A549 (cell line): ENCODE data around the gene CBX4. TPM values are rescaled to one million over a fixed set of nuclear protein-coding genes. Genes with fewer than 3 reads are reported as not detected.

Source experiments
- ATAC-seq, 2 experiments: fragments of 200-7000 bp in 1 of 2; fragments of >200 bp in 1 of 2; cut with Nextera tagmentation in 1 of 2; cut with Tn5 transposase in 1 of 2; 3 replicates each; pipeline versions ENCODE4 v1.8.0 to v1.9.1; 2018 to 2020; ENCODE audit warnings: mild to moderate bottlenecking in 1 of 2, moderate library complexity in 1 of 2
- CTCF ChIA-PET: fragments of 300-600 bp; sonication (Branson Sonifier 250); formaldehyde crosslinking; extraction: SDS; loops from one replicate; lab custom pipeline; 2021; ENCODE audit warnings: antibody characterized with exemption, inconsistent platforms; lab: Yijun Ruan, JAX
- POLR2A ChIA-PET: fragments of 350-600 bp; formaldehyde crosslinking; extraction: SDS; loops from one replicate; lab custom pipeline; 2021; ENCODE audit warnings: antibody characterized with exemption, inconsistent platforms; lab: Yijun Ruan, JAX
- DNase-seq, 2 experiments: peaks; one replicate each; pipeline versions ENCODE4 v3.0.0 to v3.0.0-alpha.2; 2011 to 2016; ENCODE audit warnings: low read depth in 1 of 2, low spot score in 1 of 2
- FAIRE-seq: peaks from 2 replicates; lab custom pipeline; 2011; peaks lifted over from hg19 to GRCh38; lab: Jason Lieb, UNC
- H3K27ac ChIP-seq, 2 experiments: fragments of >200 bp; sonication (Bioruptor Twin); formaldehyde crosslinking; 3 replicates each; pipeline ENCODE4 v1.5.1; 2016 to 2017
- H3K4me1 ChIP-seq: fragments of >200 bp; sonication (Bioruptor Twin); formaldehyde crosslinking; 3 replicates; pipeline ENCODE4 v1.6.1; 2016
- H3K4me2 ChIP-seq: fragments of >200 bp; sonication (Bioruptor Twin); formaldehyde crosslinking; 3 replicates; pipeline ENCODE4 v1.6.1; 2016
- H3K4me3 ChIP-seq: fragments of >200 bp; sonication (Bioruptor Twin); formaldehyde crosslinking; 3 replicates; pipeline ENCODE4 v1.5.1; 2016
- H3K9me3 ChIP-seq: fragments of >200 bp; sonication (Bioruptor Twin); formaldehyde crosslinking; 3 replicates; pipeline ENCODE4 v1.6.1; 2016
- ATOH8 ChIP-seq: fragments of 250-450 bp; sonication (Bioruptor Pico); IDR thresholded peaks from 2 replicates; pipeline ENCODE4 v1.5.0; 2020; ENCODE audit warnings: low read depth, mild to moderate bottlenecking, moderate library complexity
- CBX8 ChIP-seq: fragments of 200-600 bp; sonication (generic); IDR thresholded peaks from 2 replicates; pipeline ENCODE4 v1.6.1; 2016
- CEBPB ChIP-seq, 2 experiments: fragments of >200 bp in 1 of 2; sonication (Bioruptor Twin) in 1 of 2; formaldehyde crosslinking in 1 of 2; IDR thresholded peaks; 2 replicates each; pipeline ENCODE4 v1.6.1; 2012 to 2016
- FOSB ChIP-seq: fragments of 250-450 bp; sonication (Bioruptor Pico); IDR thresholded peaks from 2 replicates; pipeline ENCODE4 v1.5.0; 2020; ENCODE audit warnings: mild to moderate bottlenecking, moderate library complexity
- GATA3 ChIP-seq: IDR thresholded peaks from 2 replicates; pipeline ENCODE4 v1.6.1; 2012; ENCODE audit warnings: borderline replicate concordance
- HOXA7 ChIP-seq: fragments of 250-450 bp; sonication (Bioruptor Pico); IDR thresholded peaks from 2 replicates; pipeline ENCODE4 v1.5.0; 2020; ENCODE audit warnings: mild to moderate bottlenecking, moderate library complexity
- HOXB5 ChIP-seq: fragments of 250-450 bp; sonication (Bioruptor Pico); IDR thresholded peaks from 2 replicates; pipeline ENCODE4 v1.5.0; 2020; ENCODE audit warnings: mild to moderate bottlenecking, moderate library complexity
- KDM5A ChIP-seq: fragments of 200-600 bp; sonication (generic); IDR thresholded peaks from 2 replicates; pipeline ENCODE4 v1.6.1; 2016; ENCODE audit warnings: antibody characterized with exemption, mild to moderate bottlenecking
- MAX ChIP-seq: IDR thresholded peaks from 2 replicates; pipeline ENCODE4 v1.6.1; 2012
- NFE2L2 ChIP-seq: fragments of 150-350 bp; conservative IDR thresholded peaks from 2 replicates; pipeline ENCODE4 v1.6.1; 2014; ENCODE audit warnings: low read length
- NPAS2 ChIP-seq: fragments of 250-450 bp; sonication (Bioruptor Pico); IDR thresholded peaks from 2 replicates; pipeline ENCODE4 v1.8.0; 2022; ENCODE audit warnings: mild to moderate bottlenecking, moderate library complexity, borderline replicate concordance
- POLR2AphosphoS2 ChIP-seq: conservative IDR thresholded peaks from 2 replicates; pipeline ENCODE4 v1.6.1; 2012; ENCODE audit warnings: low read length, improper control_type of control experiment, inconsistent platforms
- RAD21 ChIP-seq, 2 experiments: fragments of >200 bp in 1 of 2; sonication (Bioruptor Twin) in 1 of 2; formaldehyde crosslinking in 1 of 2; IDR thresholded peaks in 1 of 2; conservative IDR thresholded peaks in 1 of 2; 2 replicates in 1 of 2; 3 replicates in 1 of 2; pipeline ENCODE4 v1.6.1; 2012 to 2018; ENCODE audit warnings: inconsistent platforms in 1 of 2
- RFX5 ChIP-seq: fragments of 450-650 bp; IDR thresholded peaks from 2 replicates; pipeline ENCODE4 v1.7.1; 2014; ENCODE audit warnings: antibody characterized with exemption, mild to moderate bottlenecking, moderate library complexity
- SMC3 ChIP-seq: fragments of >200 bp; sonication (Bioruptor Twin); formaldehyde crosslinking; IDR thresholded peaks from 3 replicates; pipeline ENCODE4 v1.6.1; 2018; ENCODE audit warnings: inconsistent platforms
- TFCP2L1 ChIP-seq: fragments of 250-450 bp; sonication (Bioruptor Pico); IDR thresholded peaks from 2 replicates; pipeline ENCODE4 v1.5.0; 2021; ENCODE audit warnings: mild to moderate bottlenecking
- TP53 ChIP-seq: fragments of 250-450 bp; sonication (Bioruptor Pico); IDR thresholded peaks from 2 replicates; pipeline ENCODE4 v1.5.0; 2021; ENCODE audit warnings: mild to moderate bottlenecking, moderate library complexity
- ZFP36 ChIP-seq: fragments of 450-650 bp; IDR thresholded peaks from 2 replicates; pipeline ENCODE4 v1.6.1; 2014; ENCODE audit warnings: borderline replicate concordance; ENCODE audit not compliant: partially characterized antibody
- WGBS: methylation state at CpG from one replicate; pipeline ENCODE4 v1.1.6; 2017; ENCODE audit errors: missing lambda C conversion rate; 5-methylcytosine and 5-hydroxymethylcytosine counted together
- polyA plus RNA-seq, 4 experiments: library from polyadenylated mRNA; depleted of rRNA in 3 of 4; stranded (reverse); fragments of >200 nt; fragmentation: RNase III in 1 of 4; extraction: RNeasy Plus Mini Kit Qiagen cat#74134 plus additional on column Dnase treatment in 1 of 4; gene quantifications; 2 replicates in 3 of 4; 3 replicates in 1 of 4; pipeline ENCODE4 v1.2.3, GENCODE V29; 2011 to 2017
- TF ChIP-seq, protein P1 (sequence below): IDR thresholded peaks from 2 replicates; pipeline ENCODE4 v1.6.1; 2012; ENCODE audit warnings: low read depth, borderline replicate concordance
- TF ChIP-seq, protein P2 (sequence below): fragments of >200 bp; sonication (Bioruptor Twin); formaldehyde crosslinking; IDR thresholded peaks from 3 replicates; pipeline ENCODE4 v1.5.1; 2016

The CBX4 gene
- polyA plus RNA-seq, 2 of the 4 experiments (the other 2 are of a cell fraction) = 31.0 to 34.1 TPM

DNA sequence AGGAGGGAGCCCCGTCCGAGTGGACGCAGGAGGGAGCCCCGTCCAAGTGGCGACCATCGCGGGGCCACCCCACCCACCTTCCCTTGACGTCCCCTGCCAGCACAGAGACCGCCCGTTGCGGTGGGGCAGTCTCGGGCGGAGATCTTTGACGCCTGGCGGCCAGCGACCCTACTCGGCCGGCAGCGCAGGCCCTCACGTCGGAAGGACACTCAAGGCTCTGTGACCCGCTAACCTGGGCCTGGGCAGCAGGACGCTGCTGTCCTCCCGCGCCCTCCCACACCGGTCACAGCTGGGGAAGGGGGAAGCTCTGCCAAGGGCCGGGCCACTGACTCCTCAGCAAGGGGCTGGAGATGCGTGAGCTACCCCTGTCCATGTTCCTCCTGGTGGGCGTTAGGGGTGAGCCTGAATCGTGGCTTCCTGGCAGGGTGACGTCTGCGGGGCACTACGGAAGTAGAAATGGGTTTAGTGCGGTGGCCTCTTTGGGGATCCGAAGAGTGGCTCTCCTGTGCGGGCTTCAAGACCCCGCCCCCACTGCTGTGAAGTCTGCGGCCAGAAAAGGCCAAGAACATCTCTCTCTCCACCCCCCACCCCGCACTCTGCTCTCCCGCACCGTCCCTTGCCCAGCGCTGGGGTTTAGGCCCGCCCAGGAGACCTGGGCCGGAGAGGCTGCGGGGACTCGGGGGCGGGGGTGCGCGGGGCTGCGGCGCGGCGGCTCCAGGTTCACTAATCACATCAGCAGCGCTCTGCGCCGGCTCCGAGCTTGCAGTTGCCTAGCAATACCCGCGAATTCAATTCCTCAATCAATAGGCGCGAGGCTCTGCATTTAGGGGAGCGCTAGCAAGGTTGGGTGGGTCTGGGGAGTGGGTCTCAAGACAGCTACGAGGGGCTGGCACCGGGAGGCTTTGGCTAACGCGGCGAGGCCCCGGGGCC is 48.2 kb downstream of the CBX4 start (continued):
- TF ChIP-seq, protein P1, sequence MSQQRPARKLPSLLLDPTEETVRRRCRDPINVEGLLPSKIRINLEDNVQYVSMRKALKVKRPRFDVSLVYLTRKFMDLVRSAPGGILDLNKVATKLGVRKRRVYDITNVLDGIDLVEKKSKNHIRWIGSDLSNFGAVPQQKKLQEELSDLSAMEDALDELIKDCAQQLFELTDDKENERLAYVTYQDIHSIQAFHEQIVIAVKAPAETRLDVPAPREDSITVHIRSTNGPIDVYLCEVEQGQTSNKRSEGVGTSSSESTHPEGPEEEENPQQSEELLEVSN = no peak
- TF ChIP-seq ATOH8 (CRISPR knock-in tag) (no peak), TFCP2L1 (CRISPR knock-in tag) (no peak)

- 43% methylated on average over 65 of the region's 74 CpGs for WGBS
- FAIRE-seq = no peak
- no peaks in the 10 kb centered on the region for H3K9me3 ChIP-seq
- no peak overlapping the region for H3K4me3 ChIP-seq
- CTCF ChIA-PET = interaction anchor here (0.6 to 39.8 kb wide), 51 partner anchors 9 to 353 kb away, joined by 3 to 1281 read pairs (median 6); partner anchors contain the start of gene CBX4
- H3K27ac ChIP-seq = peak overlapping the region; percentile 63 to 73; a peak in 5 of 6 replicates
- peak overlapping the region; percentile 90 for H3K4me2 ChIP-seq
- peak; percentile 19 to 65; a peak in 3 of 6 replicates for ATAC-seq
- TF ChIP-seq, protein P1 = peak; percentile 75
- TF ChIP-seq, protein P2, sequence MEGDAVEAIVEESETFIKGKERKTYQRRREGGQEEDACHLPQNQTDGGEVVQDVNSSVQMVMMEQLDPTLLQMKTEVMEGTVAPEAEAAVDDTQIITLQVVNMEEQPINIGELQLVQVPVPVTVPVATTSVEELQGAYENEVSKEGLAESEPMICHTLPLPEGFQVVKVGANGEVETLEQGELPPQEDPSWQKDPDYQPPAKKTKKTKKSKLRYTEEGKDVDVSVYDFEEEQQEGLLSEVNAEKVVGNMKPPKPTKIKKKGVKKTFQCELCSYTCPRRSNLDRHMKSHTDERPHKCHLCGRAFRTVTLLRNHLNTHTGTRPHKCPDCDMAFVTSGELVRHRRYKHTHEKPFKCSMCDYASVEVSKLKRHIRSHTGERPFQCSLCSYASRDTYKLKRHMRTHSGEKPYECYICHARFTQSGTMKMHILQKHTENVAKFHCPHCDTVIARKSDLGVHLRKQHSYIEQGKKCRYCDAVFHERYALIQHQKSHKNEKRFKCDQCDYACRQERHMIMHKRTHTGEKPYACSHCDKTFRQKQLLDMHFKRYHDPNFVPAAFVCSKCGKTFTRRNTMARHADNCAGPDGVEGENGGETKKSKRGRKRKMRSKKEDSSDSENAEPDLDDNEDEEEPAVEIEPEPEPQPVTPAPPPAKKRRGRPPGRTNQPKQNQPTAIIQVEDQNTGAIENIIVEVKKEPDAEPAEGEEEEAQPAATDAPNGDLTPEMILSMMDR = peak; percentile 98
- TF ChIP-seq KDM5A = peak; percentile 44; the same call in 1 of the 2 replicates
- peak; percentile 93 for TF ChIP-seq SMC3
- TF ChIP-seq TP53 (CRISPR knock-in tag) = no peak
- peak; percentile 64 for TF ChIP-seq MAX
- TF ChIP-seq CBX8 = no peak
- TF ChIP-seq RAD21 (conservative IDR thresholded peaks at IDR 0.05 in 1 of 2, IDR thresholded peaks at IDR 0.05 in 1 of 2) = peak; percentile 85 to 96
- no peak for TF ChIP-seq POLR2AphosphoS2
- POLR2A ChIA-PET = interaction anchor here (1.2 to 1.5 kb wide), 3 partner anchors 21 to 49 kb away, joined by 3 to 7 read pairs (median 3); partner anchors contain the start of gene CBX4
- peak; percentile 58 to 95 for DNase-seq
- peaks cover 26% of the 10 kb centered on the region for H3K4me1 ChIP-seq
Measured at GRCh38 chr17:79789943-79790804, 49.1 kb downstream of the CBX4 start.

DNA sequence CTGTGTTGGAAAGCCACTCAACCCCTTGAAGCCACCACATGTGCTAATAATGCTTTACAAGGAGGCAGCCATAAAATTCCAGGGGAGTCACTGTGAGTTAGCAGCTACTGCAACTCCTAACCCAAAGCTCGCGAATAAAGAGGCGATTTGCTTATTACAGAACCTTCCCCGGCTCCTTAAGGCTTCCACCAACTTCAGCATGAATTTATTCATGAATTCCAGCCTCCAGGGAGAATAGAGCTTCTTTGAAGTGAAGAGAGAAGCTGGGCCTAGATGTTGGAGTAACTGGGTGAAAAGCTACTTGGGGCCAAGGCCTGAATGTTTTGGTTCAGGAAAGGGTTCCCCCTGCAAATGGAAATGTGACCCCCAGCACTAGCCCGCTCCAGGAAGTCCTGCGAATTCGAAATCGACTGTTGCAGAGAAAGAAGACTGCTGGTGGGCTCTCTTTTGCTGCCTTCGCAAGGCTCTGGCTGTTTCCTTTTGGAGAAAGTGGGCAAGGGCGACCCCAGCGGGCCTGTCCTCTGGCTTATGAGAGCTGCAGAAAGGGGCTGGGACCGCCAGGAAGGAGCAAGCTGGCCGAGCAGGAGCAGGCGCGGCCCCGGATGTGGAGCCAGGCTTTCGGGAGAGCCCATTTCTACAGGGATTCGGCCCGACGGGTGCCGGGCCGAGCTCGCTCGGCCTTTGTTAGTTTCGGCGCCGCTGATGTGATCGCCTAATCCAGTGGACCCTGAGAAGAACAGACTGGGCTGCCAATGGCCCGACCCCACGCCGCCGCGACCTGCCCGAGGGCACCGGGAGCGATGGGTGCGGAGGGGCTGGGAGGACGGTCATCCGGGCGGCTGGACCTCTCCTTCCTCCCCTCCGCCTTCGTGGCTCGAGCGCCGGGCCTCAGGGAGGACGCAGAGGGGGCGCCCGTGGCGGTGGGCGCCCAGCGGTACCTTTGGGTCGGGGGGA is 50.0 kb downstream of the CBX4 start:
- Histone ChIP-seq H3K4me2 (peak overlapping the region; percentile 90), H3K27ac (peak overlapping the region in 1 of 2 experiments; percentile 73; a peak in 4 of 6 replicates), H3K9me3 (no peaks in the 10 kb centered on the region), H3K4me1 (peaks cover 17% of the 10 kb centered on the region), H3K4me3 (no peak overlapping the region)
- TF ChIP-seq TFCP2L1 (CRISPR knock-in tag) (no peak), NFE2L2 (no peak), ZFP36 (no peak), SMC3 (no peak), RFX5 (no peak), KDM5A (no peak), CEBPB (IDR thresholded peaks at IDR 0.05) (no peak), FOSB (no peak), POLR2AphosphoS2 (no peak), HOXA7 (no peak), GATA3 (no peak), NPAS2 (CRISPR knock-in tag) (no peak), HOXB5 (CRISPR knock-in tag) (no peak)
- FAIRE-seq (no peak), DNase-seq (no peak), ATAC-seq (peak in 1 of 2 experiments; percentile 1; a peak in 3 of 6 replicates)
- POLR2A ChIA-PET = interaction anchor here (1.2 to 1.5 kb wide), 3 partner anchors 21 to 50 kb away, joined by 3 to 7 read pairs (median 3); partner anchors contain the start of gene CBX4
- 56% methylated on average over 40 of the region's 52 CpGs for WGBS
- CTCF ChIA-PET = interaction anchor here (0.6 to 39.8 kb wide), 50 partner anchors 9 to 354 kb away, joined by 3 to 1281 read pairs (median 6); partner anchors contain the start of gene CBX4
